ENCODE data around the gene ADM2. TPM values are rescaled to one million over a fixed set of nuclear protein-coding genes. Genes with fewer than 3 reads are reported as not detected.
"Not testable (repeated sequence)": the region's sequence is repeated elsewhere in the genome, so short reads cannot be mapped to it uniquely, and the experiment has no call there.

Gene ADM2
- total RNA-seq, result under 1 TPM in 1 of 4 donors, not detected in 3; 0.12 TPM

GRCh38 chr22:50481440-50482106, at the start of gene ADM2:
ADM2 (plus strand) TSS chr22:50481543; CDS start chr22:50481848, 305 bp downstream.
- ATAC-seq (ENCODE audit: low FRiP score), result no peak
- no peak for TF ChIP-seq CTCF (IDR thresholded peaks at IDR 0.05)
- DNase-seq (ENCODE audit: low spot score), result no peak

GRCh38 chr22:50432131-50432876, 49.0 kb upstream of the ADM2 start:
- no peak for TF ChIP-seq CTCF (IDR thresholded peaks at IDR 0.05)
- ATAC-seq (ENCODE audit: low FRiP score) (peak; percentile 21), DNase-seq (ENCODE audit: low spot score) (no peak)

GRCh38 chr22:50432877-50433510, 48.3 kb upstream of the ADM2 start:
- ATAC-seq (ENCODE audit: low FRiP score); DNase-seq (ENCODE audit: low spot score): not testable (repeated sequence)

- no peak for DNase-seq (ENCODE audit: low spot score)
- TF ChIP-seq CTCF (IDR thresholded peaks at IDR 0.05), result no peak
- no peak for ATAC-seq (ENCODE audit: low FRiP score)
These were observed 46.5 kb upstream of the ADM2 start for GRCh38 chr22:50434849-50435248.

- ATAC-seq (ENCODE audit: low FRiP score) (no peak), DNase-seq (ENCODE audit: low spot score) (no peak)
- no peak for TF ChIP-seq CTCF (IDR thresholded peaks at IDR 0.05)
These were observed 45.9 kb upstream of the ADM2 start for GRCh38 chr22:50435291-50436014.

- no peak for DNase-seq (ENCODE audit: low spot score)
- ATAC-seq (ENCODE audit: low FRiP score), result no peak
- no peak for TF ChIP-seq CTCF (IDR thresholded peaks at IDR 0.05)
These were observed 45.1 kb upstream of the ADM2 start for GRCh38 chr22:50436015-50436830.
